WERI-Rb-1 (cell line): ENCODE data around the gene AIFM3.
A peak's percentile ranks its signal among the peaks of the same experiment; 100 is the strongest.

ENCODE experiments used
- DNase-seq: peaks from one replicate; pipeline ENCODE4 v3.0.0-alpha.2; 2020
- H3K27ac ChIP-seq: fragments of 250-450 bp; sonication (Bioruptor Pico); 2 replicates; pipeline ENCODE4 v1.5.1; 2020; ENCODE audit warnings: mild to moderate bottlenecking, moderate library complexity
- H3K27me3 ChIP-seq: fragments of 250-450 bp; sonication (Bioruptor Pico); 2 replicates; pipeline ENCODE4 v1.5.1; 2021; ENCODE audit warnings: mild to moderate bottlenecking, low read depth, moderate library complexity; ENCODE audit not compliant: insufficient read depth, severe bottlenecking
- H3K36me3 ChIP-seq: fragments of 250-450 bp; sonication (Bioruptor Pico); 2 replicates; pipeline ENCODE4 v1.5.1; 2020; ENCODE audit warnings: mild to moderate bottlenecking, moderate library complexity
- H3K4me3 ChIP-seq: 2 replicates; pipeline ENCODE4 v1.5.1; 2011; ENCODE audit warnings: low read depth, mild to moderate bottlenecking, control low read depth, low read length
- H3K9me3 ChIP-seq: fragments of 250-450 bp; sonication (Bioruptor Pico); 2 replicates; pipeline ENCODE4 v1.5.1; 2021; ENCODE audit warnings: mild to moderate bottlenecking, moderate library complexity; ENCODE audit not compliant: severe bottlenecking
- TF ChIP-seq, protein P1 (sequence below): IDR thresholded peaks from 2 replicates; pipeline ENCODE4 v1.5.1; 2011; ENCODE audit warnings: low read depth, mild to moderate bottlenecking, control low read depth, inconsistent platforms, low read length

AIFM3 gene

DNA sequence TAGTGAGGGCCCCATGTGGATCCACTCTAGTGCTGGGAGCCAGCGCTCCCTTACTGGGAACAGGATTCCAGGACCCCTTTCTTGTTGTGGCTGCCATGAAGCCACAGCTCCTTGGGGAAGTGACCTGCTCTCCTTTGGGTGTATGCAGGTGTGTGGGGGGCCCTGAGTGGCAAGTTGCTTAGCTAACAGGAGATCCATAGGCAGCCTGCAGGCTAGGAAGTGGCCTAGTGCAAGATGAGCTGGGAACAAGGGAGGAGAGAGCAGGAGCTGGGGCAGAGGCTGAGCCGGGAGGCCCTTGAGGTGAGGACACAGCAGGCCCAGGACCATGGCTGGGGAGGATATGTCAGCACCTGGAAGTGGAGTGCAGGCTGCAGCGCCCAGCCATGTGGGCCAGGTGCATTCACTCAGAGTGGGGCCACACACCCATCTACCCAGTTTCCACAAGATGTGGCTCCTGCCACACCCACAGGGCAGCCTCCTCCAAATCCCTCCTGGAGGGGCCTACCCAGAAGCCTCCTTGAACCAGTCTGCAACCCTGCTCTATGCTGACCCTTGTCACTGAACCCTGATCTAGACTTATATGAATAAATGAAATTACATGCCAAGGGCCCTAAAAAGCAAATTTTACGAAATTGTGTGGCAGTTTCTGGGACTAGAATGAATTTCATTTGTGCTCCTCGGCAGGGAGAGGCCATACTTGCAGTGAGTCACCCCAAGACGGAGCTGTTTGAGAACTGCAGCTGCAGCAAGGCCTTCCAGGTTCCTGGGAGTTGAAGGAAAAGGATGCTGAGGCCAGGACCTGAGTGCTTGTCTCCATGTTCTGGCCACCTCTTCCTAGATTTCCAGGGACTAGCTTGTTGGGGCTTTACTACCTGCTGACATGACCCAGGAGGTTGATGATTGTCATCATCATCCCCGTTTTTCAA is 31.6 kb downstream of the AIFM3 start:
- Histone ChIP-seq H3K27ac (no peak overlapping the region), H3K27me3 (no peaks in the 10 kb centered on the region)
- DNase-seq = no peak

DNA sequence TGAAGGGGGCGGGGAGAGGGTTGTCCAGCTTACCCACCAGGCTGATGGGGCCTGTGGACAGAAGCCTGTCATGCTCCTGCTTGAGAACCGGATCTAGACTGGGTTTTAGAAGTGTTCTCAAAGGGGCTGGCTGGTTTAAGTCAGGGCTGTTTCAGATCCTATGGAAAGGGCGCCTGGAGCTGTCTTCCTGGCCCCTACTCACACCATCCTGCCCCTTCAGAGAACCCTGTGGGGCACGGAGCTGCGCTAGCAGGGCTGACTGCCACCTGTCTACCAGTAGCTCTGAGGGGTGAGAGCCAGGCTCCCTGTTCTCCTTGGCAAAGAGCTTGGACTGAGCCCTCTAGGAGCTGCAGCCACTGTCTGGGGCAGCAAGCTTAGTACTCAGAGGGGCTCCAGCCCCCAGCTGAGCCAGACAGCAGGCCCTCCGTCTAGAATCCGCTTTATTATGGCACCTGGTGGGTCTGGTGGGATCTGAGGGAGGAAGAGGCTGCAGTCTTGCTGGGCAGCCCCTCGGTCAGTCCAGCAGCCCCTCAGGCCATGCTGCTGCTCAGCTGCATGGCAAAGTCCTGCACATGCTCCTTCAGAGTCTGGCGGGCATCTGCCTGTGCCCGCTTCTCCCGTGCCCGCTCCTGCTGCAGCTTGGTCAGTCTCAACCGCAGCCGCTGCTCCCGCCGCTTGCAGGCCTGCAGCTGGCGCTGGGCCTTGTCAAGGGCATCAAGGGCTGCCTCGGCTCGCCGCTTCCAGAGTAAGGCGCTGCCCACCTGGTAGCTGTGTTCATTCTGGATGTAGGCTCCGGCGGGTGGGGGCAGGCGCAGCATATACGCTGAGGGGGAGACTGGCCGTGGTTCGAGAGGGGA is 32.5 kb downstream of the AIFM3 start:
- DNase-seq = no peak
- Histone ChIP-seq H3K27me3 (no peaks in the 10 kb centered on the region), H3K9me3 (no peaks in the 10 kb centered on the region), H3K36me3 (peaks cover 64% of the 10 kb centered on the region), H3K27ac (peak overlapping the region; percentile 99; the same call in 1 of the 2 replicates), H3K4me3 (no peak overlapping the region)
- TF ChIP-seq, protein P1, sequence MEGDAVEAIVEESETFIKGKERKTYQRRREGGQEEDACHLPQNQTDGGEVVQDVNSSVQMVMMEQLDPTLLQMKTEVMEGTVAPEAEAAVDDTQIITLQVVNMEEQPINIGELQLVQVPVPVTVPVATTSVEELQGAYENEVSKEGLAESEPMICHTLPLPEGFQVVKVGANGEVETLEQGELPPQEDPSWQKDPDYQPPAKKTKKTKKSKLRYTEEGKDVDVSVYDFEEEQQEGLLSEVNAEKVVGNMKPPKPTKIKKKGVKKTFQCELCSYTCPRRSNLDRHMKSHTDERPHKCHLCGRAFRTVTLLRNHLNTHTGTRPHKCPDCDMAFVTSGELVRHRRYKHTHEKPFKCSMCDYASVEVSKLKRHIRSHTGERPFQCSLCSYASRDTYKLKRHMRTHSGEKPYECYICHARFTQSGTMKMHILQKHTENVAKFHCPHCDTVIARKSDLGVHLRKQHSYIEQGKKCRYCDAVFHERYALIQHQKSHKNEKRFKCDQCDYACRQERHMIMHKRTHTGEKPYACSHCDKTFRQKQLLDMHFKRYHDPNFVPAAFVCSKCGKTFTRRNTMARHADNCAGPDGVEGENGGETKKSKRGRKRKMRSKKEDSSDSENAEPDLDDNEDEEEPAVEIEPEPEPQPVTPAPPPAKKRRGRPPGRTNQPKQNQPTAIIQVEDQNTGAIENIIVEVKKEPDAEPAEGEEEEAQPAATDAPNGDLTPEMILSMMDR = no peak

More for the DNA sequence above, 31.6 kb downstream of the AIFM3 start:
- Histone ChIP-seq H3K4me3 (no peak overlapping the region), H3K36me3 (peaks cover 59% of the 10 kb centered on the region), H3K9me3 (no peaks in the 10 kb centered on the region)
- TF ChIP-seq, protein P1 = no peak

DNA sequence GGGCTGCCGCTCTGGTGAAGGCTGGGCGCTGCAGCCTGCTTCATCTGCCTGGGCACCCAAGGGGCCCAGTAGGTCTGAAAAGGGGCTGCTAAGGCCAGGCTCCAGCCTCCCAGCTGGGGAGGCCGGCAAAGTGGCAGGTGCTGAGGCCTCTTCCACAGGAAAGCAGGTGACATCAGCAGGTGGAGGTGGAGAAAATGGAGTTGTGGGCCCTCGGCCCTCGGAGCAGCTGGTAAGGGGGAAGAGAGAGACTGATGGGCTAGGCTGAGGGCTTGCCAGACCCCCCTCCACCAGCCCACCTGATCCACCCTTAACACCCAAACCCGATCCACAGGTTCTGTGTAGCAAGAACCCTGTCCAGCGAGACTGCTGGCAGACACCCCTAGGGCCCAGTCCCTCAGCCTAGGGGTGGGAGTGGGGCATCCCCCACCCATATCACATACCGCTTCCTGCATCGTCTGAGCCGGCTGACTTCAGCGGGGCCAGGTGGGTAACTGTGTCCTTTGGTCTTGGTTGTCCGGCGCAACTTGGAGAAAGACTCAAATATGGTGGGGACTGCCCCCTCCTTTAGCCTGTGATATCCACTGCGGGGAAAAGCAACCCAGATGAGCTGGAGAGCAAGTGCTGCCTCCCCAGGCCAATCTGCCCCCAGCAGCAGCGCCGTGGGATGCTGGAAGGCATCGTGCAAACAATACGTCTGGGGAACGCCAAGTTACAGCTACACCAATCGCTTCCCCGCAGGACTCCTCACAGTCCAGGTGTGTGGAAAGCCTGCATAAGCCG is 33.3 kb downstream of the AIFM3 start:
- H3K4me3 ChIP-seq = peak overlapping the region; percentile 95
- H3K27ac ChIP-seq = peak overlapping the region; percentile 99
- TF ChIP-seq, protein P1 = 0 out of 2 replicates have a peak, but pooled peaks have one; percentile 1
- no peaks in the 10 kb centered on the region for H3K27me3 ChIP-seq
- peaks cover 70% of the 10 kb centered on the region for H3K36me3 ChIP-seq
- no peak for DNase-seq
- H3K9me3 ChIP-seq = no peaks in the 10 kb centered on the region

DNA sequence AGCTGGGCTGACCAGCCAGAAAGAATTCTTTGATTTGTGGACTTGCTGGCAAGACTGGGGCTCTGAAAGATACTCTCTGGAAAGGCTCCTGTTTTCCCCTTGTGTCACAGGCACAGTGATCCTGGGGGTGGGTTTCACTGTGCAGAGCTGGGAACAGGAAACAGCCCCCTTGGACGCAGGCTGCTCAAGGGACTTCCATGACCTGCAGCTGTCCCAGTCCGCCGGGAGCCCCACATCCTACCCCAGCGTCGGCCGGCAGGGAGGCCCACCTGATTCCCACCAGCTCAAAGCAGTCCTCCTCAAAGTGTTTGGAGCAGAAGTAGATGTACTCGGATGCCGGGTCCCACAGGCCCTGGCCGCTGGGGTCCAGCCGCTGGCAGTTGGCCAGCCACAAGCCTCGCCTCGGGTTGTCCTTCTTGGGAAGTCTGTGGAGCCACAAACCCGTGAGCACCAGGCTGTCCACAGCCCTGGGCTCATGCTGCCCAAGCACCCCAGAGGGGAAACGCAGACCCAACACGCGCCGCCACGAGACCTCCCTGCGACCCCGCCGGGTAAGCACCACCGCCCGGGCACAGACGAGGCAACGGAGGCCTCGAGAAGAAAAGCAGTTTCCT is 34.0 kb downstream of the AIFM3 start:
- H3K4me3 ChIP-seq = peak overlapping the region; percentile 95
- no peak for DNase-seq
- H3K36me3 ChIP-seq = peaks cover 73% of the 10 kb centered on the region
- TF ChIP-seq, protein P1 = no peak
- H3K27me3 ChIP-seq = no peaks in the 10 kb centered on the region
- peak overlapping the region; percentile 99 for H3K27ac ChIP-seq
- no peaks in the 10 kb centered on the region for H3K9me3 ChIP-seq
